Myocyte (in vitro differentiated cells): Measurements from ENCODE around the gene MAP2K2. TPM values are rescaled to one million over a fixed set of nuclear protein-coding genes. Genes with fewer than 3 reads are reported as not detected.

ENCODE experiments used
- DNase-seq: peaks from one replicate; pipeline ENCODE4 v3.0.0-alpha.2; 2012; ENCODE audit warnings: low read depth
- total RNA-seq: library from RNA; depleted of rRNA; stranded (reverse); fragments of >200 nt; gene quantifications from 2 replicates; pipeline ENCODE4 v1.2.3, GENCODE V29; 2014

MAP2K2 gene
- total RNA-seq, 1 donor from 2014 or later, result 224 TPM

- DNase-seq, result no peak
Measured at GRCh38 chr19:4045597-4046361, 78.1 kb downstream of the MAP2K2 start.

- DNase-seq, result no peak
Measured at GRCh38 chr19:4044990-4045465, 78.9 kb downstream of the MAP2K2 start.

- no peak for DNase-seq
Measured at GRCh38 chr19:4043966-4044715, 79.8 kb downstream of the MAP2K2 start.

GRCh38 chr19:4043401-4043800 is 80.5 kb downstream of the MAP2K2 start:
- no peak for DNase-seq

GRCh38 chr19:4042731-4043082 is 81.2 kb downstream of the MAP2K2 start:
- DNase-seq, result no peak

- DNase-seq, result no peak
Measured at GRCh38 chr19:4042064-4042730, 81.7 kb downstream of the MAP2K2 start.

Other genes with a start within 250 kb of the MAP2K2 start
- not detected in 2 replicates for gene ATCAY, start 243.4 kb downstream of the MAP2K2 start, total RNA-seq
- 31.9 and 75.7 TPM in 2 replicates for gene NMRK2, start 191.1 kb downstream of the MAP2K2 start, total RNA-seq
- 193 and 269 TPM in 2 replicates for gene DAPK3, start 153.0 kb downstream of the MAP2K2 start, total RNA-seq
- gene EEF2, start 138.7 kb downstream of the MAP2K2 start, total RNA-seq, result 2,539 and 2,715 TPM in 2 replicates
- 18.0 and 22.2 TPM in 2 replicates for gene PIAS4, start 116.4 kb downstream of the MAP2K2 start, total RNA-seq
- 30.1 and 37.1 TPM in 2 replicates for gene ZBTB7A, start 57.2 kb downstream of the MAP2K2 start, total RNA-seq
- not detected in 2 replicates for gene CREB3L3, start 29.5 kb upstream of the MAP2K2 start, total RNA-seq
- 19.3 and 22.4 TPM in 2 replicates for gene SIRT6, start 58.4 kb upstream of the MAP2K2 start, total RNA-seq
- gene ANKRD24, start 58.6 kb upstream of the MAP2K2 start, total RNA-seq, result 0.53 and 1.4 TPM in 2 replicates
- gene EBI3, start 105.4 kb upstream of the MAP2K2 start, total RNA-seq, result 0.11 and 0.21 TPM in 2 replicates
- gene YJU2, start 123.0 kb upstream of the MAP2K2 start, total RNA-seq, result 13.3 and 17.2 TPM in 2 replicates
- 839 and 1,129 TPM in 2 replicates for gene SHD, start 155.1 kb upstream of the MAP2K2 start, total RNA-seq
- gene TMIGD2, start 178.3 kb upstream of the MAP2K2 start, total RNA-seq, result 0.57 TPM in 1 of 2 replicates, not detected in the other
- 2.3 and 2.6 TPM in 2 replicates for gene FSD1, start 180.5 kb upstream of the MAP2K2 start, total RNA-seq
- gene STAP2, start 214.7 kb upstream of the MAP2K2 start, total RNA-seq, result 3.1 and 4.5 TPM in 2 replicates
- 2.2 and 2.7 TPM in 2 replicates for gene MPND, start 219.4 kb upstream of the MAP2K2 start, total RNA-seq